ENCODE data around the gene PTPRT. TPM values are rescaled to one million over a fixed set of nuclear protein-coding genes. Genes with fewer than 3 reads are reported as not detected.

Gene PTPRT
- polyA plus RNA-seq, 3 donors: not detected

GRCh38 chr20:42399802-42400201, 789.9 kb downstream of the PTPRT start:
- Histone ChIP-seq H3K9ac (ENCODE audit: insufficient read depth, low read length, poor library complexity, severe bottlenecking) (no peak overlapping the region), H3K27me3 (ENCODE audit: control insufficient read depth in 2 of 2, insufficient read depth in 2 of 2, low read length in 2 of 2) (no peaks in the 10 kb centered on the region), H2AFZ (ENCODE audit: insufficient read depth, low read depth, low read length, poor library complexity, severe bottlenecking) (no peak overlapping the region), H3K4me3 (replicated peaks in 1 of 3; ENCODE audit: low read depth in 2 of 3, low read length in 3 of 3) (no peak overlapping the region), H3K4me1 (ENCODE audit: control insufficient read depth in 1 of 2, insufficient read depth in 2 of 2, low read length in 2 of 2) (no peaks in the 10 kb centered on the region), H3K79me2 (ENCODE audit: insufficient read depth, low read length) (no peaks in the 10 kb centered on the region), H3K9me3 (replicated peaks in 1 of 2; ENCODE audit: control insufficient read depth in 1 of 2, insufficient read depth in 1 of 2, low read length in 2 of 2) (peaks cover 3 to 12% of the 10 kb centered on the region in 2 donors), H4K20me1 (ENCODE audit: insufficient read depth, low read length) (no peaks in the 10 kb centered on the region), H3K4me2 (replicated peaks; ENCODE audit: extremely low read depth, low read length, poor library complexity, severe bottlenecking) (no peak overlapping the region), H3K36me3 (replicated peaks in 1 of 2; ENCODE audit: control insufficient read depth in 1 of 2, insufficient read depth in 2 of 2, low read length in 2 of 2) (no peaks in the 10 kb centered on the region), H3K27ac (ENCODE audit: low read depth in 1 of 2, low read length in 2 of 2) (no peak overlapping the region)
- intact Hi-C loops (cut with micrococcal nuclease): no loop called here
- Mint-ChIP-seq H3K4me3 (no peak overlapping the region), H3K27me3 (ENCODE audit: low read depth in 3 of 3) (peaks cover 0 to 2% (median 0%) of the 10 kb centered on the region in 3 donors), H3K9me3 (peaks cover 0 to 7% (median 2%) of the 10 kb centered on the region in 7 donors), H3K36me3 (no peaks in the 10 kb centered on the region), H3K4me1 (no peaks in the 10 kb centered on the region), H3K27ac (no peak overlapping the region)
- TF ChIP-seq CTCF (IDR thresholded peaks at IDR 0.05): no peak
- WGBS (ENCODE audit: insufficient coverage): no CpG with 5 or more reads among the region's 3 CpGs
- DNase-seq: no peak

GRCh38 chr20:42392442-42392841, 797.3 kb downstream of the PTPRT start:
- H2AFZ ChIP-seq (ENCODE audit: insufficient read depth, low read depth, low read length, poor library complexity, severe bottlenecking): no peak overlapping the region
- no peak overlapping the region for H3K27ac Mint-ChIP-seq

More at GRCh38 chr20:42392442-42392841, 797.3 kb downstream of the PTPRT start:
- no CpG with 5 or more reads among the region's 2 CpGs for WGBS (ENCODE audit: insufficient coverage)
- Histone ChIP-seq H3K27me3 (ENCODE audit: control insufficient read depth in 2 of 2, insufficient read depth in 2 of 2, low read length in 2 of 2) (no peaks in the 10 kb centered on the region), H3K9me3 (replicated peaks in 1 of 2; ENCODE audit: control insufficient read depth in 1 of 2, insufficient read depth in 1 of 2, low read length in 2 of 2) (peaks cover 7 to 11% of the 10 kb centered on the region in 2 donors), H3K4me3 (replicated peaks in 1 of 3; ENCODE audit: low read depth in 2 of 3, low read length in 3 of 3) (no peak overlapping the region), H3K36me3 (replicated peaks in 1 of 2; ENCODE audit: control insufficient read depth in 1 of 2, insufficient read depth in 2 of 2, low read length in 2 of 2) (no peaks in the 10 kb centered on the region), H3K9ac (ENCODE audit: insufficient read depth, low read length, poor library complexity, severe bottlenecking) (no peak overlapping the region), H3K27ac (ENCODE audit: low read depth in 1 of 2, low read length in 2 of 2) (no peak overlapping the region), H4K20me1 (ENCODE audit: insufficient read depth, low read length) (no peaks in the 10 kb centered on the region), H3K4me2 (replicated peaks; ENCODE audit: extremely low read depth, low read length, poor library complexity, severe bottlenecking) (no peak overlapping the region), H3K4me1 (ENCODE audit: control insufficient read depth in 1 of 2, insufficient read depth in 2 of 2, low read length in 2 of 2) (no peaks in the 10 kb centered on the region), H3K79me2 (ENCODE audit: insufficient read depth, low read length) (no peaks in the 10 kb centered on the region)
- no peak for DNase-seq
- H3K4me3 Mint-ChIP-seq: no peak overlapping the region
- H3K36me3 Mint-ChIP-seq: no peaks in the 10 kb centered on the region
- H3K4me1 Mint-ChIP-seq: no peaks in the 10 kb centered on the region
- peaks cover 1 to 17% (median 8%) of the 10 kb centered on the region in 7 donors for H3K9me3 Mint-ChIP-seq
- H3K27me3 Mint-ChIP-seq (ENCODE audit: low read depth in 3 of 3): peaks cover 0 to 2% (median 0%) of the 10 kb centered on the region in 3 donors
- no peak for TF ChIP-seq CTCF (IDR thresholded peaks at IDR 0.05)
- intact Hi-C loops (cut with micrococcal nuclease): no loop called here

Data from CD14-positive monocyte (primary cell).